MG63 (cell line): Measurements from ENCODE around the gene HES7. TPM values are rescaled to one million over a fixed set of nuclear protein-coding genes. Genes with fewer than 3 reads are reported as not detected.
A peak's percentile ranks its signal among the peaks of the same experiment; 100 is the strongest.

Experiments used
- DNase-seq: peaks from one replicate; pipeline ENCODE4 v3.0.0-alpha.2; 2020
- H3K27me3 ChIP-seq: fragments of 250-450 bp; sonication (Bioruptor Pico); 2 replicates; pipeline ENCODE4 v1.5.1; 2020; ENCODE audit warnings: mild to moderate bottlenecking, moderate library complexity
- H3K36me3 ChIP-seq: fragments of 250-450 bp; sonication (Bioruptor Pico); 2 replicates; pipeline ENCODE4 v1.5.1; 2020; ENCODE audit warnings: mild to moderate bottlenecking, moderate library complexity
- H3K4me3 ChIP-seq: fragments of 250-450 bp; sonication (Bioruptor Pico); 2 replicates; pipeline ENCODE4 v1.5.1; 2020; ENCODE audit warnings: mild to moderate bottlenecking, moderate library complexity
- H3K9me3 ChIP-seq: fragments of 250-450 bp; sonication (Bioruptor Pico); 2 replicates; pipeline ENCODE4 v1.5.1; 2020; ENCODE audit warnings: mild to moderate bottlenecking, moderate library complexity
- total RNA-seq: library from RNA; depleted of rRNA; stranded (reverse); fragments of >200 nt; shearing (Covaris generic); gene quantifications from 2 replicates; pipeline ENCODE4 v1.2.3, GENCODE V29; 2014; ENCODE audit warnings: low replicate concordance

The HES7 gene
- total RNA-seq, 1 experiment from 2014 or later = not detected

- no peak overlapping the region for H3K4me3 ChIP-seq
- H3K36me3 ChIP-seq = peaks cover 8% of the 10 kb centered on the region
- DNase-seq = no peak
- no peaks in the 10 kb centered on the region for H3K27me3 ChIP-seq
- no peaks in the 10 kb centered on the region for H3K9me3 ChIP-seq
These were observed 24.0 kb upstream of the HES7 start for GRCh38 chr17:8147805-8148404.

GRCh38 chr17:8147141-8147804, 23.4 kb upstream of the HES7 start:
- H3K9me3 ChIP-seq = no peaks in the 10 kb centered on the region
- no peaks in the 10 kb centered on the region for H3K27me3 ChIP-seq
- no peak for DNase-seq
- H3K4me3 ChIP-seq = no peak overlapping the region
- peaks cover 8% of the 10 kb centered on the region for H3K36me3 ChIP-seq

DNA sequence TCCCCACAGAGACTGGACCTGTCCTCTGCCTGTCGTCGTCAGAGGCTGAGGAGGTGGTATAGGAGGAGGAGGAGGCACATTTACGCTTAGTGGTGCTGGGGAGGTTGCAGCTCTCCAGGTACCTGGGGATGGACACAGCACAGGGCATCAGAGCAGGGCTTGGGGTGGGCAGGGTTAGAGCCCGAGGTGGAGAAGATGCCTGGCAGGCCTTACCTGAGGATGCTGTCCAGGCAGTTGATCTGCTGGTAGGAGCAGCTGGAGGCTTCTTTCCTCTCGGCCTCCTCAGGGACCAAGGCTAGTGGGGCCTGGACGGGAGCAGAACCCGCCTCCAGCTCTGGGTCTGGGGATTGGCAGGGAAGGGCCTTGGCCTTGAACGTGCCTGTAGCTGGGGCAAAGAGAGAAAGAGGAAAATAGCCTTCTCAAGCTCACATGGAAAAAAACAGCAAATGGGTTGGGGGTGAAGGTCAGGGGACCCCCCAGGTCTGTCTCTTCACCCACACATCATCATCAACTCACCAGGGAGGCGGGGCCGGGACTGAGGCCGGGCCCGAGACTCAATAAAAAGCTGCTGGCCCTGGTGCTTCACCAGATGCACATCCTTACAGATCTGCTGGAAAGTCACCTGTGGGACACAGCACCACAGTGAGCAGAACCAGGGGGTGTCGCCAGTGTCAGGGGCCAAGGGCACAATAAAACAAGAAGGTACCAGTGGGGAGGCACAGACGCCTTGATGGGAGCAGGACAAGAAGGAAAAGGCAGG, 22.7 kb upstream of the HES7 start:
- no peak overlapping the region for H3K4me3 ChIP-seq
- no peaks in the 10 kb centered on the region for H3K27me3 ChIP-seq
- no peak for DNase-seq
- peaks cover 8% of the 10 kb centered on the region for H3K36me3 ChIP-seq
- H3K9me3 ChIP-seq = no peaks in the 10 kb centered on the region

- peaks cover 8% of the 10 kb centered on the region for H3K36me3 ChIP-seq
- H3K9me3 ChIP-seq = no peaks in the 10 kb centered on the region
- no peak for DNase-seq
- no peaks in the 10 kb centered on the region for H3K27me3 ChIP-seq
- H3K4me3 ChIP-seq = no peak overlapping the region
These were observed 21.9 kb upstream of the HES7 start for GRCh38 chr17:8145811-8146210.

DNA sequence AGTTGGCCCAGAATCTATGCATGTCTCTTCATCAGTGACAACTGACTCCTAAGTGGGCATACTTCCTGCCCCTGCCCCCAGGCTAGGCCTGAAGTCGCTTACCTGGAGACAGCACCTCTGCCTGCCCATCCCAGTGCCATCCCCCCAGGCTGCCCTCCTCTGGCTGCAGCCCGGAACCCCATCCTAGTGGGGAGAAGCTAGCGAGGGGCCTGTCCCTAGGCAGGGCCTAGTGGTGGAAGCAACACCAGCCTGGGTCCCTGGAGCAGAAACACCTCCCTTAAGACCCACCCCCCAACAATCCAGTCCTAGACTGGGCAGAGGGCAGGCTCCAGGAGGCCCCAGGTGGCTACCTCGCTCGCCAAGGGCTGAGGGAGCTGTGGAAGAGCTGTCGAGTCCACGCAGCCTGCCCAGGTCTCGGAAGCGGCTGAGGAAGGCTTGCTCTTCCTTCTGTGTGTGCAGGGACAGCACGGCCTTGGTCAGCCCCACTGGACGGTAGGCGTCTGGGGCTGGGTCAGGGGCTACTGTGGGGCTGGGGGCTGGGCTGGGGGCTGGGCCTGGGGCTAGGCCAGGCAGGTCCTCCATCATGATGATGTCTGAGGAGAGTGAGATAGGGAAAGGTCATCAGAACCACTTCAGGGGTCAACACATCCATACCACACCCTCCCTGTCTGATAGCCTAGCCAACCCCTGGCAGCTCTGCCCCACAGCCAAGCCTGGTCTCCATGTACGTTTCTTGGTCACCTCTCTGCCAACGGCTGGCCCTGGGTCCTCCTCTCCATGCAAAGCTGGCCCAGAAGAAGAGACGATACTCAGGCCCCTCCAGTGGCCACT, 20.7 kb upstream of the HES7 start:
- Histone ChIP-seq H3K27me3 (no peaks in the 10 kb centered on the region), H3K36me3 (peaks cover 8% of the 10 kb centered on the region), H3K4me3 (no peak overlapping the region), H3K9me3 (no peaks in the 10 kb centered on the region)
- DNase-seq = no peak

- DNase-seq = no peak
- Histone ChIP-seq H3K9me3 (no peaks in the 10 kb centered on the region), H3K36me3 (peaks cover 3% of the 10 kb centered on the region), H3K4me3 (no peak overlapping the region), H3K27me3 (no peaks in the 10 kb centered on the region)
These were observed 19.9 kb upstream of the HES7 start for GRCh38 chr17:8143581-8144400.

DNA sequence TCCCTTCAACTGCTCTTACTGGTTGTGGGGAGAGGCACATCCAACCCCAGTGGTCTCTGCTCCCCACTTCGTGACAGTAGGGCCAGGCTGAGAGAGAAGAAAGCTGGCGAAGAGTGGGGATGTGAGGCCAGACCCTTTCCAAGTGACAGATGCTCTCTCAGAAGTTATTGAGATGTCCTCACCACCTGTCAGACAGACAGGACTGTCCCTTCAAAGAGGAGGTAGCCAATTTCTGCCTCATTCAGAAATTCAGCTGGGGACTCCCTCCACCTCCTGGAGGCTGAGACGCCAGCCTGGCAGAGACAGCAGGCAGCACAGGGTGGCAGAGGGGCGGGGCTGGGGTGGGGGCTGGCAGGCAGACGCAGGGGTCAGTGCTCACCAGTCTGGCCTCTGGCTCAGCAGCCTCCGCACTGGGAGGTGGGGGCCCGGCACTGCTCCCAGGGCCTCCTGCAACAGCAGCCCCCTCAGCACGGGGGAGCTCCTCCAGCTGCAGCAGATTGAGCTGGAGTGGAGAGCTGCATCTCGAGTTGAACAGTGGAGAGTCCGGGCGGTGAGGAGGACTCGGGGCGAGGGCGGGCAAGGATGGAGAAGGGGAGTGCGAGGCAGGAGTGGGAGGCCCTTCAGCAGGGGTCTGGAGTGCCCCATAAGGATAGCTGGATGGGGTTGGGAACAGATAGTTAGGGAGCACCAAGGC, 19.1 kb upstream of the HES7 start:
- no peak for DNase-seq
- Histone ChIP-seq H3K9me3 (no peaks in the 10 kb centered on the region), H3K27me3 (no peaks in the 10 kb centered on the region), H3K36me3 (peaks cover 2% of the 10 kb centered on the region), H3K4me3 (no peak overlapping the region)

- Histone ChIP-seq H3K9me3 (no peaks in the 10 kb centered on the region), H3K36me3 (no peaks in the 10 kb centered on the region; the same call in none of the 2 replicates), H3K4me3 (no peak overlapping the region), H3K27me3 (no peaks in the 10 kb centered on the region)
- DNase-seq = no peak
These were observed 18.4 kb upstream of the HES7 start for GRCh38 chr17:8142158-8142886.

DNA sequence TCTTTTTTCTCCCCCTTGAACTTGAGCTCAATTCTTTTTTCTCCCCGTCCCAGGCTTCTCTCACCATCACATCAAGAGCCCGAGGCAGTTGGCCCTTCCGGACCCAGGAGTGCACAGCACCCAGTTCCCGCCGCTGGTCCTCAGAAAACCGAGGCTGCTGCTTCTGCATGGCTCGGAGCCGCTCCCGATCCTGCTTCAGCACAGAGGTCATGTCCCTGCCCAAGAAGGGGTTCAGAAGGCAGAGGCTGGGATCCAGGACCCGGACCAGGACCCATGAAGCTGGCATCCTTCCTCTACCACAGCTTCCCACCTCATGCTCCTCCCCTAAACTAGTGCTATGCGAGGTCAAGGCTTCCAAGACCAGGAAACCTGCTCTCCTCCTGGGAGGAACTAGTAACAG, 17.8 kb upstream of the HES7 start:
- Histone ChIP-seq H3K36me3 (no peaks in the 10 kb centered on the region; the same call in none of the 2 replicates), H3K27me3 (no peaks in the 10 kb centered on the region), H3K4me3 (no peak overlapping the region), H3K9me3 (no peaks in the 10 kb centered on the region)
- no peak for DNase-seq

DNA sequence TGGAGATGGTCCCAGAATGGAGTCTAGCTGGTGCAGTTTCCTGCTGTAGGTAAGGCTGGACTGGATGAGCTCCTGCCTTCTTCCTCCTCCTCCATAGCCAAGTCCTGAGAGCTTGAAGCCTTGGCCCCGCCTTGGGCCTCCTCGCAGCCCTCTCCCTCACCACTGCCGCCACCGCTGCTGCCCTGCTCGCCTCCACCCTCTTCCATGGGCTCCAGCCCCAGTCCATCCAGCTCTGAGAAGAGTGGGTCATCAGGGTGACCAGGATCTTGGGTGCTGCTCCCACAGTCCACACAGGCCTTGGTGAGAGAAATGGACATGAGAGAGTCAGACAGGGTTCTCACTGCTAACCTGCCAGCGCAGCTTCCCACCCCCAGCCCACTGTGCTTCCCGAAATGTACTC, 17.1 kb upstream of the HES7 start:
- no peaks in the 10 kb centered on the region for H3K9me3 ChIP-seq
- H3K27me3 ChIP-seq = no peaks in the 10 kb centered on the region
- H3K36me3 ChIP-seq = no peaks in the 10 kb centered on the region; the same call in none of the 2 replicates
- no peak overlapping the region for H3K4me3 ChIP-seq
- DNase-seq = no peak

GRCh38 chr17:8140065-8141029, 16.4 kb upstream of the HES7 start:
- no peak for DNase-seq
- Histone ChIP-seq H3K9me3 (no peaks in the 10 kb centered on the region), H3K4me3 (no peak overlapping the region), H3K27me3 (no peaks in the 10 kb centered on the region), H3K36me3 (no peaks in the 10 kb centered on the region; the same call in 1 of the 2 replicates)

- Histone ChIP-seq H3K36me3 (no peaks in the 10 kb centered on the region), H3K27me3 (no peaks in the 10 kb centered on the region), H3K9me3 (no peaks in the 10 kb centered on the region), H3K4me3 (peak overlapping the region; percentile 54)
- peak; percentile 94 for DNase-seq
These were observed 14.9 kb upstream of the HES7 start for GRCh38 chr17:8138672-8139371.

DNA sequence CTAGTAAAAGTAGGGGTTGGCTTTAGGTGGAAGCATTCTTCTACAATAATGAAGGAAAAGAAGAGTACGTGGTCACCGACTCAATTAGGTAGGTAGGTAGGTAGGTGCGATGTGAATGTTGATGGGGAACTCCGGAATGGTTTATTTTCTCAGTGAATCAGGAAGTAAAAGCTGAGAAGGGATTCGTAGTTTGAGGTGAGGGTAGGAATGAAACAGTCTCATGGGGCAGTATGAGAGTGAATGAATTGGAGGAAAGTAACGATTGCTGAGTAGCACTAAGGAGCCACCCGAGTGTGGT, 14.4 kb upstream of the HES7 start:
- Histone ChIP-seq H3K9me3 (no peaks in the 10 kb centered on the region), H3K36me3 (no peaks in the 10 kb centered on the region), H3K4me3 (peak overlapping the region; percentile 44), H3K27me3 (no peaks in the 10 kb centered on the region)
- no peak for DNase-seq
